GM19025 (cell line): ENCODE results near the gene TBL3.
"Not testable (repeated sequence)": the region's sequence is repeated elsewhere in the genome, so short reads cannot be mapped to it uniquely, and the experiment has no call there.

Experiments
- ATAC-seq: cut with Tn5 transposase; IDR thresholded peaks from one replicate; pipeline ENCODE4 v1.9.1; 2021; ENCODE audit warnings: mild to moderate bottlenecking, low read depth, moderate library complexity; ENCODE audit not compliant: unreplicated experiment

TBL3 gene

DNA sequence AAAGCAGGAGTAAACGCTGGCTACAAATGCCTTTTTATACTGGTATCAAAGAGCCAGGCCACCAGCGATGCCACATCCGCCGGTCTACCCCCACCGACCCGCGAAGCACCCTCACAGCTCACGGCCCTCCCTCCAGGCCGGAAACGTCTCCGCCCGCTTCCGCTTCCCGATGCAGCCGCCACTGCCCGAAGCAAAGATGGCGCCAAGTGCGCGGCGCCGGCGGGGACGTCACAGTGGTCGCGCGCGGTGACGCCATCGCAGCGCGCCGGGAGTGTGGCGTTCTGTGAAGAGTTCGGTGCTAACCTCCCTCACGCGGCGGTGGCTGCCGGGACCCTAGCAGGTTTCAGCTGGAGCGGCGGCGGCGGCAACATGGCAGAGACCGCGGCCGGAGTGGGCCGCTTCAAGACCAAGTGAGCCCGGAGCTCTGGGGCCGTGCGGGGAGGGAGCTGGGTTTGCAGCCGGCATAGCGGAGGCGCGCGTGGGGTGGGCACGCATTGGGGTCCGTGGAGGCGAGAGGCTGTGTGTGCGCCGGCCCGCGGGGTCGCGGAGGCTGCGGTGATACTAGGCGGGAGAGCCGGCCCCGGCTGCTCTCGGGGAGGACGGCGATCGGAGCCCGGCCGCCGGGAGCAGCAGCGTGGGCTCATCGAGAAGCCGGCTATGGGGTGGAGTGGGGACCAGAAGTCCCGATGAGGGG is at the start of gene TBL3:
TBL3 (plus strand) TSS at position 258 of the 694 bp plus-strand sequence; CDS start at position 370, 112 bp downstream.
- peak; percentile 78 for ATAC-seq

DNA sequence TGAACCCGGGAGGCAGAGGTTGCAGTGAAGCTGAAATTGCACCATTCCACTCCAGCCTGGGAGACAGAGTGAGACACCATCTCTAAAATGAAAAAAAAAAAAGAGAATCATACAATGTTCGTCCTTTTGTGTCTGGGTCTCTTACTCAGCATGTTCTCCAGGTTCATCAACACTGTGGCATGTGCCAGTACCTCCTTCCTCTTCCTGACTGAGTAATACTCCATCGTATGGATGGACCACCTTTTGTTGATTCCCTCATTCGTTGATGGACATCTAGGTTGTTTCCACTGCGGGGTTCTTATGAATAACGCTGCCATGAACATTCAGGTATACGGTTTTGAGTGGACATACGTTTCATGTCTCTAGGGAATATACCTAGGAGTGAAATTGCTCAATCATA is 49.5 kb upstream of the TBL3 start:
- ATAC-seq: no peak

DNA sequence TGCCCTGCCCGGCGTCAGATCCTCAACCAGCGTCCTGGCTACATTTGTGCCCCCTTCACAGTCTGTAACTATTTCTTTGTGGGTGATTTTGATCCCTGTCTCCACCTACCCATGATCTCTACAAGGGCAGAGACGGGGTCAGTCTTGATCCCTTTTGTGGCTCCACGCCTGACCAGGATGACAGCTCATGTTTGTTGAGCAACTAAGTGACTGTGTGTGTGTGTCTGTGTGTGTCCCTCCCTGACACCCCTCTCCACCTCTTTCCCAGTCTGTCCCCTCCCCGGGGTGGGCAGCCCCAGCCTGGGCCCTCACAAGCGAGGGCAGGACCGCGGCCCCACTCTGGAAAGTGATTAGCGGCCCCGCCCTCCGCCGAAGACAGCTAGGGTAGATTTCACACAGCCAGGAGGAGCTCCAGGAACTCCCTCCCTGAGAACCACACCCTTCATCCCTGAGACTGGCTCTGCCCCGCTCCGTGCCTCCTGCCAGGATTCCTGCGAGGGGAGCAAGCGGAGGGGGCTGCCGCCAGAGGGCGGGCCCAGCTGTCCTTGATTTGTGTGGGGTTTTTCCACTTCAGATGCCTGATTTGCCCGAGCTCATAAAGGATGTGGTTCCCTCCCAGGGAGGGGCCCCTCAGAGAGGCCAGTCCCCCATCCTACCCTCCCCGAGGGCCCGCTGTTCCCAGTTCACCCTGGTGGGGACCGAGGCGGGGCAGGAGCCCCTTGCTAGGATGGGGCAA is 48.4 kb upstream of the TBL3 start:
- no peak for ATAC-seq

DNA sequence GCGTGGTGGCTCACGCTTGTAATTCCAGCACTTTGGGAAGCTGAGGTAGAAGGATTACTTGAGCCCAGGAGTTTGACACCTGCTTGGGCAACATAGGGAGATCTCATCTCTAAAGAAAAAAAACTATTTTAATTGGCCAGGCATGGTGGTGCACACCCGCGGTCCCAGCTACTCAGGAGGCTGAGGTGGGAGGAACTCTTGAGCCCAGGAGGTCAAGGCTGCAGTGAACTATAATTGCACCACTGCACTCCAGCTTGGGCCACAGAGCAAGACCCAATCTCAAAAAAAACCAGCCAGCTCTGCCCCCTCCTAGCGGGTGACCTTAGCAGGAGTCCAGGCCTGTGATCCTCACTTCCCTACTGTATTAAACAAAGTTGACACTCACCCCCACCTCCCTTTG is 47.8 kb upstream of the TBL3 start:
- ATAC-seq: no peak

DNA sequence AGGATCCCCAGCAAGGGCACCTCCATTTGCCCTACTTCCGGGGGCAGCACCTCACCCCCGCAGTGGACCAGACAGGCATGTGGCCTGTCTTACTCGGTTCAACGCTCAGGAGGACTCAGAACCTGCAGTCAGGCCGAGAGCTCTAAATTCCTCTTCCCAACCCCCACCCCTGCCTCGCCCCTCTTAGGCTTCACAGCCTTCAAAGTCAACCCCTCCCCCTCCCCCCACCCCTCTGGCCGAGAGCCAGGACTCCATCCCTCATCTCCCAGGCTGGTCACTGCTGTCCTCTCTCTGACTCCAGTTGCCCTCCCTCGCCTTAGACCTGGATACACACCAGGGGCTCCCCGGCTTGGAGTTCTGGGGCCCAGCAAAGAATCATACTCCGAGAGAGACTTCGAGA is 45.6 kb upstream of the TBL3 start:
- no peak for ATAC-seq

DNA sequence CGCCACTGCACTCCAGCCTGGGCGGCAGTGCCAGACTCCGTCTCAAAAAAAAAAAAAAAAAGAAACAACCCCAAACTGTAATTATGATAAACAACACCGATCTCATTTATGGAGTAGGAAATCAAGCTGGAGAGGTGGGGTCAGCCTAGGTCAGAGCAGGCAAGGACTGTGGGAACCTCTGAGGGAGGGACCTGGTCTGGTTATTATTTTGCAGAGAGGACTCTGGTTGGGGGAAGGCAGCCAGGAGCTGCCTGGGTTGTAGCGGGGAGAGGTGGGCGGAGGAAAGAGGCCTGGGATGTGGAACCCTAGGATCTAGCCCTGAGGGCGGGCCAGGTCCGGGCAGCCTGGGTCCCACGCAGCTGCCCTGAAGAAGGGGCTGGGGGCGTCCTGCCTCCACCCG is 42.7 kb upstream of the TBL3 start:
- ATAC-seq: no peak

- ATAC-seq: peak; percentile 84
Measured at GRCh38 chr16:1929578-1930337, 42.1 kb upstream of the TBL3 start.

DNA sequence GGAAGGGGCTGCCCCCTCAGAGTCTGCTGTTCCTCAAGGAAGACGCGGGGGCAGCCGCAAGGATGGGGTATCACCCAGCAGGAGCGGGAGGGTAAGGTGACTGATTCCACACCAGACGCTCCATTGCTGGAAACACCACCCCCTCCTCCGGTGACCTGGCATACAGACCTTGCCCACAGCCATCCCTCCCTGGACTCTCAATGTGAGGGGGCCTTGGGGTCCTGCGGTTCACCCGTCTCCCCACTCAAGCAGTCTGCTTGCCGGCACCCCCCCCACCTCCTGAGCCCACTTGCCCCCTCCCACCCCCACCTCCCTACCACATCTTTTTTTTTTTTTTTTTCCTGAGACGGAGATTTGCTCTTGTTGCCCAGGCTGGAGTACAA is 41.5 kb upstream of the TBL3 start:
- no peak for ATAC-seq

- no peak for ATAC-seq
Measured at GRCh38 chr16:1932050-1933028, 39.5 kb upstream of the TBL3 start.

GRCh38 chr16:1933097-1933661 is 38.7 kb upstream of the TBL3 start:
- no peak for ATAC-seq

- ATAC-seq: no peak
Measured at GRCh38 chr16:1936945-1937479, 34.8 kb upstream of the TBL3 start.

DNA sequence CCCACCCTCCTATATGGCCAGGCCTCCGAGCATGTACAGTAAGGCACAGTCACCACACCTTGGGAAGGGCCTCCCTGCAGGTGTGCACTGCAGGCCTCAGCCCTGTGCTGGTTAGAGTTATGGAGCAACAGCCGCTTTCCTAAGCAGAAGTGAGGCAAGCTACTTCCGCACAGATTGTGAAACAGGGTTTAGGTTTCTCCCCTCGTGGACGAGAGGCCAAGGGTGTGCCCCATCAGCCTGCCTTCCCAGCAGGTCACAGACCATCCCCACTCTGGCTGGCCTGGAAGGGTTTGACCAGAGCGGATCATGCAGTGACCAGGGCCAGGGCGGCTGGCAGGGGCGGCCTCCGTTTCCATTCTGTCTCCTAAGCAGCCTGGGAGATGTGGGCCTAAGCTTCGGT is 33.5 kb upstream of the TBL3 start:
- ATAC-seq: no peak

- ATAC-seq: no peak
Measured at GRCh38 chr16:1938910-1939309, 32.9 kb upstream of the TBL3 start.

DNA sequence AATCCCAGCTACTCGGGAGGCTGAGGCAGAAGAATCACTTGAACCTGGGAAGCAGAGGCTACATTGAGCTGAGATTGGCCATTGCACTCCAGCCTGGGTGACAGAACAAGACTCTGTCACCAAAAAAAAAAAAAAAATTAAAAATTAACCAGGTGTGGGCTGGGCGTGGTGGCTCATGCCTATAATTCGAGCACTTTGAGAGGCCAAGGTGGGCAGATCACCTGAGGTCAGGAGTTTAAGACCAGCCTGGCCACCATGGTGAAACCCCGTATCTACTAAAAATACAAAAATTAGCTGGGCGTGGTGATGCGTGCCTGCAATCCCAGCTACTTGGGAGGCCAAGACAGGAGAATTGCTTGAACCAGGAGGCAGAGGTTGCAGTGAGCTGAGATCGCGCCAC is 32.0 kb upstream of the TBL3 start:
- ATAC-seq: not testable (repeated sequence)

- ATAC-seq: no peak
Measured at GRCh38 chr16:1940273-1941161, 31.3 kb upstream of the TBL3 start.

DNA sequence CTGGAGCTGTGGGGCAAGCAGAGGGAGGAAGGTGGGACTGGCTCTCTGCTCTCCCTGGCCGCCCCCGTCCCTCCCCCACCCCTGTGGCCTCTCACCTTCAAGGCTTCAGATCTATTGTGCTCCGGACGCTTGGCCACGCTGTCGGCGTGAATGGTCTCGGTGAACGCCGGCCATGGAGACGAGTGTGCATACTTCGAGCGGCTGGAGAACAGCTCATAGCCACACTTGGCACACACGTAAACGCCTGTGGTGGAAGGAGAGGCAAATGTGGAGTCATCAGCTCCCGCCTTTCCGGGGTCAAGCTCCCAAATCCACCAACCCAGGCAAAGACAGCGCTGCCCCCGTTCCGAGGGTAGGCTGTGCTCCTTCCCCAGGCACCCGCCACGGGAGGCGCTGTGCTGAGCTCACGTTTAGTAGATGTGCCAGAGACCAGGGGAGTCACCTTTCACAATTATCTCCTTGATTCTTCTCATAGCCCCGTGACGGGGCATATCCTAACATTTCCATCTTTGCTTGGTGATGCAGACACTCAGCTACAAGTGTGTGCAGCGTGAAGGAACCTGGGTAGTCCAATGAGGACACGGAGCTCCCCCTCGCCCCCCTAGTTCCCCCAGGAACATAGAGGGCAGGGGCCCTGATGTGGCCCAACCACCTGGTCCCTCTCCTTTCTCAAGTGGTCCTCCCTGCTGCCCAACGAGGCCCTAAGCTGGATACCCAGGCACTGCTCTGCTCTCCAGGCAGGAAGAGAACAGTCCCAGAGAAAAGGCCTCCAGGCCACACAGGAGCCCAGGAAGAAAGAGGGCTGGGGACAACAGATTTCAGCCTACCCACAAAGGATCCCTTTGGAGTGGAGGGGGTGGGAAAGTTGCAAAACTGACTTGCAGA is 30.4 kb upstream of the TBL3 start:
- no peak for ATAC-seq

GRCh38 chr16:1942047-1942809 is 29.6 kb upstream of the TBL3 start:
- ATAC-seq: no peak
